ENCODE results near the gene GPR108.

The GPR108 gene

DNA sequence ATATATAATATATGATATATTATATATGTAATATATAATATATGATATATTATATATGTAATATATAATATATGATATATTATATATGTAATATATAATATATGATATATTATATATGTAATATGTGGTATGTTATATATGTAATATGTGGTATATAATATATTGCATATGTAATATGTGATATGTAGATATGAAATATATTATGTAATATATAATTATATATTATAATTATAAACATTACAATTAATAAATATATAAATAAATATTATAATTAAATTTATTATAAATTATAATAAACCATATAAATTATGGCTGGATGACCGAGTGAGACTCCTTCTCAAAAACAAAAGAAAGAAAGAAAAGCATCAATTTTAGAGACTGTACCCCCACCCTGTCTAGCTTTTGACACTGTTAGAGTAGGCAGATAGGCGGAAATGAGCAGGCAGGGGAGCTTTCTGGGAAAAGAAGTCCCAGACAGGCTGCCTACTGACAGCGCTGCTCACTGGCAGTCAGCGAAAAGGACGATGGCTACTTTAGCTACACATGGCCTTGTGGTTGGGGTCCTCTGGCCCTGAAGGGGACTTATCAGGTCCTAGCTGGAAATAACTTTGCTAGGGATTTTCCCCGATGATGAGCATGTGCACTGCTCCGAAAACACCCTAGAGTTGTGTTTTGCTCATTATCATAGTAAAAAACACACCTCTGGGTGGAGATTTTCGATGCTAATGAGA, 36.6 kb downstream of the GPR108 start:
- DNase-seq: no peak

DNA sequence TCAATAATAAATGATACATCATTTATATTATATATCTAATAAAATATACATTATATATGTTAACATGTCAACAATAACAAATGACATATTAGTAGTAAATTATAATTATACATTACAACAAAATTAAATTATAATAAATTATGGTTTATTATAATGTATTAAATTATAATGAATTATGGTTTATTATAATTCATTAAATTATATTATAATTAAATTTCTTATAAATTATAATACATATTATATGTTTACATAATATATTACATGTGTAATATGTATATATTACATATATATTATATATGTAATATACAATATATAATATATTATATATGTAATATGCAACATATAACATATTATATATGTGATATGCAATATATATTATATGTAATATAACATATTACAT, 37.4 kb downstream of the GPR108 start:
- no peak for DNase-seq

DNA sequence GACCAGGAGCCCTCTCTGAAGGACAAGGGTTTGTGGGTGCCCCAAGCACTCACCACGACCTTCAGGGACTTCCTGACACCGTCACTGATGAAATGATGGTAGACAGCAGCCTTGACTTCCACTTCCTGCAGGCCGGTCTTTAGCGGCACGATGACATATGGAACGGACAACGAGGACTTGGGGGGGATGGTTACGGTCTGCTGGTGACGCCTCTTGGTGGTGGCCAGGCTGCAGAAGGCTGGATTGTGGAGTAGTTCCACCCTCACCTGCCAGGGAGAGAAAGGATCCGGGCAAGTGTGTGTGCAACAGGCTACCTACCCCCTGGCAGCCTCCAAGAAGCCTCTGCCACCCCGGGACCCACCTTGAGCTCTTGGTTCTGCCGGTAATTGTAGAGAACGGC, 40.1 kb downstream of the GPR108 start:
- no peak for DNase-seq

DNA sequence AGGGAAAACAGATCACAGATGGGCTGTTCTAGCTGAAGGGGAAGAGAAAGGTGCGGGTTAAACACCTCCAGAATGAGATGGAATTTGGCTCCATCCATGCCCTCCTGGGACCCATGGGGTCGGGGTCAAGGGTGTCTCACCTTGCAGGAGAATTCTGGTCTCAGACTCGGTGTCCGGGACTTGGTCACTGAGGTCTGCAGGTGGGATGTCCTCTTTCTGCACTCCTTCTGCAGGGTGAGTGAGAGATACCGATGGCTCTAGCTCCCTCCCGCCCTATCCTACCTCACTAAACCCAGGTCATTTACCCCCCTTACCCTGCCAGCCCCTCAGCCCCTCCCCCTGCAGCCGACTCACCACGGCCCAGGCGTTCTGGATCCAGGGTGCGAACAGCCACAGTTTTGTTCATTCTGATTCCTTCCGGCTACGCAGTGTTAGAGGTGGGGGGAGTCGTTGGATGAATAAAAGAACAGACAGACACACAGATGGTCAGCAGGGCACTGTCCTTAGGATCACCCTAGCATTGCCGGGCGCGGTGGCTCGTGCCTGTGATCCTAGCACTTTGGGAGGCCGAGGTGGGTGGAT, 41.0 kb downstream of the GPR108 start:
- DNase-seq: no peak

DNA sequence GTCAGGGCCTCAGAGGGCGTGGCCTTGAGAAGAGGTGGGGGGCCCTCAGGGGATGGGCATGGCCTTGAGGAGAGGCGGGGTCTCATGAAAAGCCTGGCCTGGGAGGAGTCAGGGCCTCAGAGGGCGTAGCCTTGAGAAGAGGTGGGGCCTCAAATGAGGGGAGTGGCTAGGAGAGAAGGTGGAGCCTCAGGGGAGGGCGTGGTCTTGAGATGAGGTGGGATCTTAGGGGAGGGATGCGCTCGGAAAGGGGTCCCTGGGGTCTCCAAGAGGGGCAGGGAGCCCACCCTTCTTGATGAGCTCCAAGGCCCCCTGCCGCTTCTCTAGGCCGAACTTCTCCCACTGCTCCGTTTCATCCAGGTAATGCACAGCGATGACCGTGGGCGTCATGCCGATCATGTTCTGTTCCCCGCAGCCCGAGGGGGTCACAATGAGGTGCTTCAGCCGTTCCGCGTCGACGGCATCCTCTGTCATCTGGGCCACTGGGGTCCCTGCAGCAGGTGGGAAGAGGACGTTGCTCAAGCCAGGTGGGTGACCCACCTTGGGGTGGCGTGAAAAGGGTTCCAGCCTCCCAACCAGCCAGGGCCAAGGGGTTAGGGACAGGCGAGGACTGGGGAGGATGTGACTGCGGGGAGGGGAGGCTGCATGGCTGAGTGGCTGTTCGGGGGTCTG, 43.1 kb downstream of the GPR108 start:
- no peak for DNase-seq

DNA sequence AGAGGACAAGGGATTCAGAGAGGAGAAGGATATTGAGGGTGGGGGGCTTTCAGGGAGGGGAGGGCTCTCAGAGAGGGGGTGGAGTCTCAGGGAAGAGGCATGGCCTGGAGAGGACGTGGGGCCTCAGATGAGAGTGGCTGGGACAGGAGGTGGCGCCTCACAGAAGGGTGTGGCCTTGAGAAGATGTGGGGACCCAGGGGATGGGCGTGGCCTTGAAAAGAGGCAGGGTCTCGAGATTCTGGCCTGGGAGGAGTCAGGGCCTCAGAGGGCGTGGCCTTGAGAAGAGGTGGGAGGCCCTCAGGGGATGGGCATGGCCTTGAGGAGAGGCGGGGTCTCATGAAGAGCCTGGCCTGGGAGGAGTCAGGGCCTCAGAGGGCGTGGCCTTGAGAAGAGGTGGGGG, 43.7 kb downstream of the GPR108 start:
- DNase-seq: no peak

DNA sequence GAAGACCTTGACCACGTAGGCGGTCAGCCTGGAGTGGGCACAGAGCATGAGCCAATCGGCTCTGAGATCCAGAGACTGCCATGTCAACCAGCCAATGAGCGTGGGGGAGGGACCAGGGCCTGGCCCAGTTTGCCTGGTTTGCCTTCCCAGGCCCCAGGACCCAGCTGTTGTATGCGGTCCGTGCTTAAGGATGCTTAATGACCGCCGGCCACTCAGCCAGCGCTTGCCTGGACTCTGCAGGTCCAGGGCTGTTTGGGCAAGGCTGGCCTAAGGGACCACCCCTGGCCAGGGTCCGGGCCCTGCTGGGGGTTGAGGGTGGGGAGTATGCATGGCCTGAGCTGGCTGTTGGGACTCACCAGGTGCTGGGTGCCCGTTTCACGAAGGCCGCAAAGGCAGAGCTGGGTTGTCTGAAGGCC, 44.3 kb downstream of the GPR108 start:
- no peak for DNase-seq

DNA sequence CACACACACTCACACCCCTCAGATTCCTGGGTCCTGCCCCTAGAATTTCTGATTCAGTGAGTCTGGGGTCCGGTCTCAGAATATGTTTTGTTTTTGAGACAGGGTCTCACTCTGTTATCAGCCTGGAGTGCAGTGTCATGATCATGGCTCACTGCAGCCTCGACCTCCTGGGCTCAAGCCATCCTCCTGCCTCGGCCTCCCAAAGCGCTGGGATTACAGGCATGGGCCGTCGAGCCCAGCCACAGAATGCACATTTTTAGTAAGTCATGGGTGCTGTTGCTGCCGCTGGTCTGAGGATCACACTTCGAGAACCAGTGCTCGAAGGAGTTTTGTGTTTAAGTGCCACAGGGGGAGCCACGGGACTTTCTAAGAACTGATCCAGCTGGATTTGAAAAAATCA, 45.4 kb downstream of the GPR108 start:
- no peak for DNase-seq

DNA sequence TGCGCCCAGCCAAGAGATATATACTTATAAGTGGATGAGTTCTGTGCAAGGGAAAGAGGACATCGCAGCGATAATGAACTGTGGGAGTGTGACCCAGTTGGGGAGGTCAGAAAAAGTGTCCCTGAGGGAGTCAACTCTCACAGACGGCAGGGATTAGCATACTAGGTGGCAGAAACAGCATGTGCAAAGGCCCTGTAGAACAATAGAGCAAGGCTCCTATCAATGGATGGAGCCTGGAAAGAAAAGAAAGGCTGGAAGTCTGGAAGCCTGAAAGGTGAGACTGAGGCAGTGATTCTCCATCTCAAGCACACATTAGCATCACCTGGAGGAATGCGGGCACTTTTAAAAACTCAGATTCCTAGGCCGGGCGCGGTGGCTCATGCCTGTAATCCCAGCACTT, 46.0 kb downstream of the GPR108 start:
- DNase-seq: no peak

DNA sequence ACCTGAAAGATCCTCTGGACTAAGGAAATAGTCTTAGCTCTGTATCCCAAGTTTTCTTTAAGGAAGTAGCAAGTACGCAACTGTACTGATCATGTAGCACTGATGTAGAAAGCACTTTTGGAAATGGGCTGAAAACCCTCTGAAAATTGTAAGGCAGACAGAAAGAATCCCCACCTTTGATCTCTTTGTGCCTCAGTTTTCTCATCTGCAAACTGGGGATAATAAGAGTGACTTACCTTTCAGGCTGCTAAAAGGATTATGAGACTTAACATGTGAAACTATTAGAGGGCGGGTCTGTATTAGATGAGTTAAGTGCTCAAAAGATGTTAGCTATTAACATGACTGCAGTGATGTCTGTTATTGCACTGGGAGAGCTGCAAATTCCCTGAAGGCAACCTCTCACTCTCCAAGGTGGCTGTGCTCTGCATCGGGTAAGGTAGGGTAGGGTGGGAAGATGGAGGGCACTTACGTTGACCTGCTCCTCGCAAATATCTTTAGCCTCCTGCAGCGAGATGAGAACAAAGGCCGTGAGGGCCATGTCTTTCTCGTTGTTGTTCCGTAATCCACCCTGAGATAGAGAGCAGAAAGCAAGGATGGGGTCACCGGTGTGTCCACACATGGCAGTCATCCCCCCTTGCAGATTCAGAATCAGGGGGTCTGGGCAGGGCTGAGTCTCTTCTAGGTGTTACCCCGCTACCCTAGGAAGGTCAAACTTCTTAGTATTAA, 47.1 kb downstream of the GPR108 start:
- DNase-seq: no peak

DNA sequence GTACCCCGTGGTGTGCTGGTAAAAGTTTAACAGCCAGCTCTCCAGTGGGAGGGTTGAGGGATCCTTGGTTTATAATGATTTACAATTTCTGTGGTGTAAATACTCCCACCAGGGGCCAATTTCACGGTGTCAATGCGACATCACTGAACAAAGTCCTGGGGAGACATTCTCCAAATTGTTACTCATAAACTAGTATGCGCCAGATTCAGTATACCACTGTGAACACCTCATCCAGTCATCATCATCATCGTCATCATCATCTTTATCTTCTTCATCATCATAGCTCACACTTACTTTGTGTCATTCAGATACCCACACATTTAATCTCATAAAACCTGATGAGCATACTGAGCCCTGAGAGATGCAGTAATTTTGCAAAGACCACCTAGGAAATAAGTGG, 50.3 kb downstream of the GPR108 start:
- DNase-seq: no peak

DNA sequence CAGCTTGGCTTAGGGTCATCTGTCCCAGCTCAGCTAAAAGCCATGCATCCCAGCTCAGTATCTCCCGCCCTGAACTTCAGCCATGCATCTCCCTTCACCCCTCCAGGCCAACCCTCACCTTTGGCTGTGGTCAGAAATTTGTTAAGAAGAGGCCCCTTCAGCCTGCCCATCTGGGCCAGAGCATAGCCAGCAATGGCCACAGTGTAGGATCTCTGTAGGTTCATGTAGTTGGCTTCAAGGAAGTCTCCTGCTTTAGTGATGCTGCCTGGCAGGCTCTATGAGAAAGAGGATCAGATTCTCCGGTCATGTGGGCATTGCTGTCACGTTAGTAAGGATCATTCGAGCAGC, 50.8 kb downstream of the GPR108 start:
- DNase-seq: no peak

DNA sequence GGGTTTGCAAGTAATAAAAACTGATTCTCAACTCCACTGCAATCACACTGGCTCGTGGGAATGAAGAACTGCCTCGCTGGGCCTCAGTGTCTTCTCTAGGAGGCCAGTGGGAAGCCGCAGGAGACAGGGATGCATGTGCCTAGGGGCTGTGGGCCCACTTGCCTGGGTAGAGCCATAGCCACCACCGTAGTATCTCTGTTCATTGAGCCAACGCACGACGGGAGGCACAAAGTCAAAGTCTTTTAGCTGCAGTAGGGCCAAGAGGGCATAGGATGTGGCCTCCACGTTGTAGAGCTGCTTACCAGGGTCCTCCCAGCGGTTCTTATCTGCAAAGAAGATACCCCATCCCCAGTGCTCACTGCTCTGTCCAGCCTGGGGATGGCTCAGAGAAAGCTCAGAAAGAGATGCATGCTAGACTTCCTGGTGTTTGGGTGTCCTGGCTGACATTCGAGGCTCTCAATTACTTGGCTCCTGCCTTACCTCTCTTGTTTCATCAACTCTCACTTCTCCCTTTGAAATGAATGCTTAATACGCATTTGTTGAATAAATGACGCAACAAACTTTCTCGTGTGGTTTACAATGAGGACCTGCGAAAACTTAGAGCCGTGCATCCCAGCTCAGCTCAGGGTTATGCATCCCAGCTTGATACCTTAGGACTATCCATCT, 51.3 kb downstream of the GPR108 start:
- no peak for DNase-seq

DNA sequence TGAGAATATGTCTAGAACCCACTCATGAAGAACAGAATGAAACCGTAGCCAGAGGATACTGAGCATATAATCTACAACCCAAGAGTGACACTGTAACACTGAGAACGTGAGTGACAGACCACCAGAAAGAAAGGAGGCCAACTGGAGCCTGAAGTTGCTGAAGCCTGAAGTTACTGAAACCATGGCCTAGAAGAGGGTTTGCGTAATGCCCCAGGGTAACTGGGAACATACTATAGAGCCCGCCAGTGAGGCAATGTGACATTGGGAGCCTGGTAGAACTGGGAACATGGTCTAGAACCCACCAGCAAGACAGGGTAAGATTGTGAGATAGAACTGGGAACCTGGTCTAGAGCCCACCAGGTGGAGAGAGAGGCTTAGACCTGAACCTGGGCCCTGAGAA, 51.9 kb downstream of the GPR108 start:
- no peak for DNase-seq

DNA sequence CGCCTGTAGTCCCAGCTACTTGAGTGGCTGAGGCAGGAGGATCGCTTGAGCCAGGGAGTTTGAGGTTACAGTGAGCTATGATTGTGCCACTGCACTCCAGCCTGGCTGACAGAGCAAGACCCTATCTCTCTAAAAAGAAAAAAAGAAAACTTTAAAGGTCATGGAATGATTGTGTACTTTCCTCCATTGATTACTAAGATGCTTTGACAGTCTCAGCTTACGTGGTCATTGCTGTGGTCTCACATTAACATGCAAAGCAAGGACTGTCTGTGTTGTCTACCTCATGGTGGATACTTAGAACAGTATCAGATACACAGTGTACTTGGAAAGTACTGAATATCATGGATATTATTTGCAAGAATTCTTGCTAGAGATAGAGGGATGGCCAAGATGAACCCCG, 53.4 kb downstream of the GPR108 start:
- no peak for DNase-seq

DNA sequence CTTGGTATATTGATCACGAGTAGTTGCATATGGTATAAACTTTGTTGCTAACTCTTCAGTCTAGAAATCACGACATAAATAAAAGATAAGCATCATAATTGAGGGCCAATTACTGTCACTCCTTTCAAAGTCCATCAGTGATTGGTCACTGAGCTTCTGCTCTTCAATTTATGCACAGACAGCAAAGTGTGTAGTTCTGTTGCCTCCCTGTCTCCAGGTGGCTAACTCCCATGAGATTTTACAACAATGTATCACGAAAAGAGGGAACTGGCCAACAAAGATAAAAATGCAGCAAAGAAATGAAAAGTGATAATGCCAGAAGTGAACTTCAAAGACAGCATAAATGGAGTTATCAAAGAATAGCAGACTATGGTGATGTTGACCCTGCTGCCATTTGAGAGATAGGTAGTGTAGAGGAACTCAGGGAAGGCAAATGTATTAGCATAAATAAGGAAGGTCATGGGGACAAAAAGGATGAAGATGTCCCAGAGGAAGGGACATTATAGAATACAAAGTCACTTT, 54.7 kb downstream of the GPR108 start:
- no peak for DNase-seq

DNA sequence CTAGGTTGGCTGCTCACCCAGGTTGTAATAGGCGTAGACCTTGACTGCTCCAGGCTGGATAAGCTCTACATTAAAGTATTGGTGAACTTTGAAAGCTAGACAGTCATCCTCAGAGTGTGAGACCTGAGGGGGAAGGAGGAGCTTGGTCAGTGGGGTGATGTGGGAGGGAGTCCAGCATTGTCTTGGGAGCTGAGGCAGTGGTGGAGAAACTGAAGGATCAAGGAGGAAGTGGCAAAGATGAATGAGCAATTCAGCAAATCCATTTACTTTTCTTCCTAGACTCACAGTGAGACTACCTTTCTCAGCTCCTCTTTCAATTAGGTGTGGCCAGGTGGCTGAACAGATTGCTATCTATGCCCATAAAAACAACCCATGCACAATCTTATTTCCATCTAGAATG, 57.2 kb downstream of the GPR108 start:
- no peak for DNase-seq
